HG02973 (cell line): ENCODE data around the gene SERF1A.
"Not testable (repeated sequence)": the region's sequence is repeated elsewhere in the genome, so short reads cannot be mapped to it uniquely, and the experiment has no call there.

Experiments
- ATAC-seq: cut with Tn5 transposase; IDR thresholded peaks from one replicate; pipeline ENCODE4 v1.9.1; 2021; ENCODE audit warnings: moderate library complexity; ENCODE audit not compliant: unreplicated experiment

SERF1A gene

GRCh38 chr5:70900533-70901271, at the start of gene SERF1A:
SERF1A (plus strand) TSS chr5:70900669; CDS start chr5:70900870, 201 bp downstream.
- peak; percentile 90 for ATAC-seq

GRCh38 chr5:70866778-70867177, 33.7 kb upstream of the SERF1A start:
- ATAC-seq = not testable (repeated sequence)

GRCh38 chr5:70870626-70871025, 29.8 kb upstream of the SERF1A start:
- not testable (repeated sequence) for ATAC-seq

- not testable (repeated sequence) for ATAC-seq
Observed at GRCh38 chr5:70896076-70896475, 4.4 kb upstream of the SERF1A start.

GRCh38 chr5:70901272-70901571, 753 bp downstream of the SERF1A start:
- not testable (repeated sequence) for ATAC-seq

- not testable (repeated sequence) for ATAC-seq
Observed at GRCh38 chr5:70906624-70907023, 6.2 kb downstream of the SERF1A start.

- ATAC-seq = not testable (repeated sequence)
Observed at GRCh38 chr5:70916829-70917228, 16.4 kb downstream of the SERF1A start.

- peak; percentile 27 for ATAC-seq
Observed at GRCh38 chr5:70925211-70925562, 24.7 kb downstream of the SERF1A start.

GRCh38 chr5:70931709-70932368, 31.4 kb downstream of the SERF1A start:
- not testable (repeated sequence) for ATAC-seq

- not testable (repeated sequence) for ATAC-seq
Observed at GRCh38 chr5:70932560-70932959, 32.1 kb downstream of the SERF1A start.

- ATAC-seq = not testable (repeated sequence)
Observed at GRCh38 chr5:70953068-70953467, 52.6 kb downstream of the SERF1A start.
